Keratinocyte (primary cell): ENCODE results near the gene PSMD2.

Experiments
- EZH2 ChIP-seq: IDR thresholded peaks from one replicate; pipeline ENCODE4 v1.6.1; 2012; ENCODE audit warnings: inconsistent platforms, mild to moderate bottlenecking, low read length, moderate library complexity
- TF ChIP-seq, protein P1 (sequence below), 3 experiments: IDR thresholded peaks in 1 of 3; conservative IDR thresholded peaks in 1 of 3; optimal IDR thresholded peaks in 1 of 3; 2 replicates in 2 of 3; 3 replicates in 1 of 3; pipeline versions ENCODE3 to v1.5.1; 2011; ENCODE audit warnings: low read length in 3 of 3, mild to moderate bottlenecking in 3 of 3, moderate library complexity in 2 of 3, control low read depth in 1 of 3, inconsistent platforms in 1 of 3; ENCODE audit not compliant: insufficient read depth in 2 of 3; ENCODE audit errors: extremely low read depth in 1 of 3

DNA sequence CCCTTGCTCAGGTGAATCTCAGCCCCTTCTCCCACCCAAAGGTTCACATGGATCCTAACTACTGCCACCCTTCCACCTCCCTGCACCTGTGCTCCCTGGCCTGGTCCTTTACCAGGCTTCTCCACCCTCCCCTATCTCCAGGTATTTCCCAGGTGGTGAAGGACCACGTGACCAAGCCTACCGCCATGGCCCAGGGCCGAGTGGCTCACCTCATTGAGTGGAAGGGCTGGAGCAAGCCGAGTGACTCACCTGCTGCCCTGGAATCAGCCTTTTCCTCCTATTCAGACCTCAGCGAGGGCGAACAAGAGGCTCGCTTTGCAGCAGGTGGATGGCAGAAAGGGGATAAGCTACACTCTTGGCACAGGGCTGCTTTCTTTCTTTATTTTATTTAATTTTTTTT, 42.9 kb downstream of the PSMD2 start:
- no peak for TF ChIP-seq EZH2
- TF ChIP-seq, protein P1, sequence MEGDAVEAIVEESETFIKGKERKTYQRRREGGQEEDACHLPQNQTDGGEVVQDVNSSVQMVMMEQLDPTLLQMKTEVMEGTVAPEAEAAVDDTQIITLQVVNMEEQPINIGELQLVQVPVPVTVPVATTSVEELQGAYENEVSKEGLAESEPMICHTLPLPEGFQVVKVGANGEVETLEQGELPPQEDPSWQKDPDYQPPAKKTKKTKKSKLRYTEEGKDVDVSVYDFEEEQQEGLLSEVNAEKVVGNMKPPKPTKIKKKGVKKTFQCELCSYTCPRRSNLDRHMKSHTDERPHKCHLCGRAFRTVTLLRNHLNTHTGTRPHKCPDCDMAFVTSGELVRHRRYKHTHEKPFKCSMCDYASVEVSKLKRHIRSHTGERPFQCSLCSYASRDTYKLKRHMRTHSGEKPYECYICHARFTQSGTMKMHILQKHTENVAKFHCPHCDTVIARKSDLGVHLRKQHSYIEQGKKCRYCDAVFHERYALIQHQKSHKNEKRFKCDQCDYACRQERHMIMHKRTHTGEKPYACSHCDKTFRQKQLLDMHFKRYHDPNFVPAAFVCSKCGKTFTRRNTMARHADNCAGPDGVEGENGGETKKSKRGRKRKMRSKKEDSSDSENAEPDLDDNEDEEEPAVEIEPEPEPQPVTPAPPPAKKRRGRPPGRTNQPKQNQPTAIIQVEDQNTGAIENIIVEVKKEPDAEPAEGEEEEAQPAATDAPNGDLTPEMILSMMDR (optimal IDR thresholded peaks at IDR 0.05 in 1 of 3, IDR thresholded peaks at IDR 0.05 in 1 of 3, conservative IDR thresholded peaks at IDR 0.05 in 1 of 3; ENCODE audit: extremely low read depth in 1 of 3, insufficient read depth in 2 of 3, low read length in 3 of 3) = no peak
